AG09319 (cell line): Measurements from ENCODE around the gene PPP2R2D.

Experiments
- DNase-seq: peaks from one replicate; pipeline ENCODE4 v3.0.0-alpha.2; 2010; ENCODE audit warnings: low read depth; ENCODE audit errors: extremely low read depth
- TF ChIP-seq, protein P1 (sequence below): IDR thresholded peaks from 2 replicates; pipeline ENCODE4 v1.5.1; 2011; ENCODE audit warnings: low read depth, mild to moderate bottlenecking, inconsistent platforms, low read length, moderate library complexity

PPP2R2D gene

DNA sequence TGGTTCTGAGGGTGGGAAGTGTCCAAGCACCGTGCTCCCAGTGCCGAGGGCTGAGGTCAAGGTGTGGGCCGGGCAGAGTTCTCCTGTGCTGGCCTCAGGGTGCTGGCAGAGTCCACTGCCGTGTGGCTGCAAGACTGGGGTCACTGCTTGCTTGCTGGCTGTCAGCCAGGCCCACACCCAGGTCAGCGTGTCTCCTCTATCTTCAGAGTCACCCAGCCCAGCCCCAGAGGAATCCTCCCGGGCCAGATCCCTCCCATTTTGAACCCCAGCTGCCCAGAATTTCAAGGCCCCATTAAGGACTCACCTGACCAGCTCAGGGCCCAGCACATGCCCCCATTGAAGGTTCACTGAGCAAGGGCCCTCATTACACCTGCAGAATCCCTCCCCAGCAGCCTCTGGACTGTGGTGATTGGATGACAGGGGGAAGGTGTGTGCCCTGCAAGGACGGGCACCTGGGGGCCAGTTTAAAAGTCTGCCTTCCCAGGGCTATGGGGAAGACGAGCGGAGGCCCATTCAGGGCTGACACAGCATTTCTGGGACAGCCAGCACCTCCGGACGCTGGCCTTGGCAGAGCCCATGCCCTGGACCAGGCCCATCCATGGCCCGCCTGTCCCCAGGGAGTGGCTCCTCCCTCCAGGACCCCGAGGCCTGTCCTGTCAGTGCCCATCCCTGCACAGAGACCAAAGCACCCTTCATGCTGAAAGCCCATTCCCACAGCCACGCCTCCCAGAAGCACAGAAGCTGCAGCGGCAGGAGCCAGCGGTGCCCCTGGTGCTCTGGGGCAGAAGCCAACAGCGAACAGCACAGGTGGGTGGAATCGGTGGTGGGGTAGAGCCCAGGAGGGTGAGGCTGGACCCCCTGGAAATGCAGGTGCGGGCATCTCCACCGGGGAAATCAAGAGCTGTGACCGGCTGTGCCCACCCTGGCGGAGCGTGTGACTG is 45.1 kb upstream of the PPP2R2D start:
- TF ChIP-seq, protein P1, sequence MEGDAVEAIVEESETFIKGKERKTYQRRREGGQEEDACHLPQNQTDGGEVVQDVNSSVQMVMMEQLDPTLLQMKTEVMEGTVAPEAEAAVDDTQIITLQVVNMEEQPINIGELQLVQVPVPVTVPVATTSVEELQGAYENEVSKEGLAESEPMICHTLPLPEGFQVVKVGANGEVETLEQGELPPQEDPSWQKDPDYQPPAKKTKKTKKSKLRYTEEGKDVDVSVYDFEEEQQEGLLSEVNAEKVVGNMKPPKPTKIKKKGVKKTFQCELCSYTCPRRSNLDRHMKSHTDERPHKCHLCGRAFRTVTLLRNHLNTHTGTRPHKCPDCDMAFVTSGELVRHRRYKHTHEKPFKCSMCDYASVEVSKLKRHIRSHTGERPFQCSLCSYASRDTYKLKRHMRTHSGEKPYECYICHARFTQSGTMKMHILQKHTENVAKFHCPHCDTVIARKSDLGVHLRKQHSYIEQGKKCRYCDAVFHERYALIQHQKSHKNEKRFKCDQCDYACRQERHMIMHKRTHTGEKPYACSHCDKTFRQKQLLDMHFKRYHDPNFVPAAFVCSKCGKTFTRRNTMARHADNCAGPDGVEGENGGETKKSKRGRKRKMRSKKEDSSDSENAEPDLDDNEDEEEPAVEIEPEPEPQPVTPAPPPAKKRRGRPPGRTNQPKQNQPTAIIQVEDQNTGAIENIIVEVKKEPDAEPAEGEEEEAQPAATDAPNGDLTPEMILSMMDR: no peak
- DNase-seq: no peak

DNA sequence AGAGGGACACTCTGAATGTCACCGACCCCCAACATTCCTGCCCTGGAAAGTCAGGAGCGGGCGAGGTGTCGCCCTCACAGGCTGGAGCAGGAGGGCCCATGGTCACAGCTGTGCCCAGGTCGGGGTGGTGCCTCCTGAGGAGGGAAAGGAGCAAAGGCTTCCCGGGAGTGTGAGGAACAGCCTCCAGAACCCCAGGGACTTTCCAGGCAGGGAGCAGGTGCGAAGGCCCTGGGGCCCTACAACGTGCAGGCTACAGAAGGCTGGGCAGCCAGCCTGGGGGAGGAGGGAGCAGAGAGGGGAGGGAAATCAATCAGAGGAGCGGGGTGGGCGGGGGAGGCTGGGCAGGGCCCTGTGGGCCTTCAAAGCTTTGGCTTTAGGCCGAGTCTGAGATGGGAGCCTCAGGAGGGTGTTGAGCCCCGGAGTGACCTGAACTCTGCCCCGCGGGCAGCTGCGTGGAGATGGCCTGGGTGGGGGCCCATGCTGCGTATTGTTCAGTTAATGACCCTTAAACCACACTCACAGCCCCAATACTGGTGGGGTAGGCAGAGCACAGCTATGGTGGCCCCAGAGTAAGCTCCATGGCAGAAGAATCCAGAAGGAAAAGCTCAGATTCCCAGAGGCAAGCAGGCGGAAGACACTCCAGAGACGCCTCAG is 44.2 kb upstream of the PPP2R2D start:
- DNase-seq: no peak
- TF ChIP-seq, protein P1: no peak

DNA sequence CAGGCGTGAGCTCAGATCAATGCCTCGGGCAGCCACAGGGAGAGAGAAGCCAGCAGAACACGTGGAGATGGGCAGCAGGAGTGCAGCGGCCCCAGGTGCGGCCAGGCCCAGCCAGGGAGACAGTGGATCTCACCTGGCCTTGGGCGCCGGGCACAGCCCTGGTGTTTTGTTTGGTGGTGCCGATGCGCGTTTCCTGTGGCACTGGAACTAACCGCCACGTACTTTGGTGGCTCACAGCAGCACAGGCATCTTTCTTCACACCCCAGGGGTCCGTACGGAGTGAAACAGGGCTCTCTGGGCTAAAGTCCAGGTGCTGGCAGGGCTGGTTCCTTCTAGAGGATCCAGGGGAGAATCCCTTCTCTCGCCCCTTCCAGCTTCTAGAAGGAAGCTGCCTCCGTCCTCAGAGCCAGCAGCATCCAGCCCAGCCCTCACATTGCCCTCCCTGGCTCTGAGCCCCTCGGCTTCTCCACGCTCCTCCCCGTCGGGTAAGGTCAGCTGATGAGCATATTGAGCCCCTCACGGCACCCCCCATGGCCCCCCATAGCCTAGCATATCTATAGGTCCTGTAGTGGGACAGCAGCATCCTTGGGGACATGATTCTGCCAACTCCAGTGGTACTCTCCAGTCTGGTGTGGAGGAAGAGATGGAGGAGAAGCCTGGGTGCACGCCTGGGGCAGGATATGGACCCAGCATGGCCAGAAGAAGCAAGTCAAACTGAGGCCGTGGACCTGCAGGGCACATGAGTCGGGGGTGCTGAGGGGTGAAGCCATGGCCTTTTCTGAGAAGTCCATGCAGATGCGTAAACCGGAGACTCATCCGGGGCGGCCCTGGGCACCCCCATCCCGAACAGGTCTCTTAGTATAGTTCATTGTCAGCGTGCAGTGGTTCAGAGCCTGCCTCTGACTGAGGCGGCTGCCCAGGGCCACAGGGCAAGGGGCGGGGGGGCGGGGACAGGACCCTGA is 43.4 kb upstream of the PPP2R2D start:
- no peak for DNase-seq
- TF ChIP-seq, protein P1: no peak

DNA sequence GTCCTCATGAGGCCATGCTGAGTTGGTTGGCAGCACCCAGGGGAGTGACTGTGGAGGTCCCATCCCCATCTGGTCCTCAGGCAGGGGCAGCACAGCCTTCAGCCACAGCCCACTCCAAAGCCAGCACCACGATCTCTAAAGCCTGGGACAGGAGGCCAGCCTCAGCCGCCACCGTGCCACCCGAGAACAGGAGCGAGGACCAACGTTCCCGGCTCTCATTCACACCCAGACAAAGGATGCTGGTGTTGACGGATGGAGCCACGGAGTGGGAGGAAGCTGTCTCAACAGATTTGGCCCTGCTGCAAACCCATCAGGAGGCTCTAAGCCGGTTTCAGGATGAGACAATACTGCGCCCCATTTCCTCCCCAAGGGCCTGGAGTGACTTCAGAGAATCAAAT is 42.7 kb upstream of the PPP2R2D start:
- DNase-seq: no peak

DNA sequence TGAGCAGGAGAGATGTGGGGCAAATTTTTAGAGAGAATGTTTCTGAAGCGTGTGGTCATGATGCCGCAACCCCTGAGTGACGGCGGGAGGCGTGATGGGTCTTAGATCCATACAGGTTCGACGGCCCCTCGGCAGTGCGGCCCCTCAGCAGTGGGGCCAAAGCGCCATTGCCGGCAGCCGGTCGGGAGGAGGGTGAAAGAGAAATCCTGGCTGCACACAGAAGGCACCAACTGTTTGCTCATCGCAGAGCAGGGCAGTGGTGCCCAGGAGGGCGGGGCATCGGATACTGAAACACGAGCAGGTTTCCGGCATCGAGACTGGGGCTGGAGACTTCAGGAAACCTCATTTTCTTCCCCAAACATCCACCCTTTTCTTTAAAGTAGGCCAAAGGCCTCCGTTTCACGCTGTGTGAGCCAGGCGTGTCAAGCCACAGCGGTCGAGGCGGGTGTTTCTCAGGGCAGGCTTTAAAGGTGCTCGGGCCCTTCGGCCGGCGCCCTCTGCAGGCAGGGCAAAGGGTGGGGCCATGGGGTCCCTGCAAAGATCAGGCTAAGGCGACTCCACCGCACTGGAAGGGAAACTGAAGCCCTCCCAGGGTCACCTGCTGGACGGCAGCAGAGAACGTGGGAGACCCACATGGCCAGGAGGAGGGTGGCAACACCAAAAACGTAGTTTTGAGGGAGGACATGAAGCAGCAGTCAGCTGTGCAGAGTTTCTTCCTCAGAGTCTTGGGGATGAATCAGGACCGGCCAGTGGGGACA is 42.0 kb upstream of the PPP2R2D start:
- TF ChIP-seq, protein P1: no peak
- DNase-seq: no peak

More for the DNA sequence above, 42.7 kb upstream of the PPP2R2D start:
- TF ChIP-seq, protein P1: no peak

DNA sequence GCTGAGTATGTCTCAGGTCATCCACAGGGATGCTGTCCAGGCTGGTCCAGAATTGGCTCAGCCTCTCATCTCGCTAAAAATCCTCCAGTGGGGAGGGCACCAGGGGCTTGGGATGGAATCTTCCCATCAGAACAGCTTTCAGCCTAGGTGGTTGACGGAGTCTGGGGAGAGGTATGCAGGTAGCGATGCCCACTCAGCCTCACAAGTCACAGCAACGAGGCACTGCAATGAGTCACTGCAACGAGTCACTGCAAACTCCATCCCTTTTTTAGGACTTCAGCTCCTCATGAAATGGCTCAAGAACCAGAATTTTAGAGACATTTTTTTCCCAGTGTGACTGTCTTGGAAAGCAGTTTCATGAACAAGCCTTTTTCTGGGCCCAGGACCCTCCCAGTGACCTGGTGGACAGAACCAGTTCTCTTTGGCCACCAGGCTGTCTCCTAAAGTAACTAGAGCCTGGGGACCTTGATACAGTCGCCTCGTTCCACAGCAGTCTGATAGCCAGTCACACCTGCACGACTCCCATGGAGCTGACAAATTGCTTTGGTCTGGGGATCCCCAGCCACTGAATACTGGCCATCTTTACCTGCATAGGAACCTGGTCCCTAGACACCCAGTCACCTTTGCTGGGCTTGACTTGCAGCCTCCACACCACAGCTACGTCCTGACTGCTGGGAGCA is 41.3 kb upstream of the PPP2R2D start:
- no peak for DNase-seq
- TF ChIP-seq, protein P1: no peak
